HepG2 (cell line): ENCODE measurements around the gene TTC29. TPM values are rescaled to one million over a fixed set of nuclear protein-coding genes. Genes with fewer than 3 reads are reported as not detected.

ENCODE experiments used
- ATAC-seq: fragments of 200-7000 bp; cut with Tn5 transposase; 3 replicates; pipeline ENCODE4 v1.9.1; 2020; ENCODE audit warnings: mild to moderate bottlenecking, moderate library complexity
- BruUV-seq: library from RNA; stranded (reverse); fragments of 400-500 nt; replicated peaks from 2 replicates; lab custom pipeline; 2021; lab: Mats Ljungman, UMichigan
- CTCF ChIA-PET: fragments of 300-600 bp; formaldehyde crosslinking; extraction: SDS; loops from one replicate; lab custom pipeline; 2021; ENCODE audit warnings: low total read pairs, inconsistent platforms, low intra/inter-chr PET ratio; lab: Yijun Ruan, JAX
- POLR2A ChIA-PET: fragments of 350-600 bp; sonication (Branson Sonifier 250); formaldehyde crosslinking; loops from one replicate; lab custom pipeline; 2020; ENCODE audit warnings: antibody characterized with exemption, inconsistent platforms; lab: Yijun Ruan, JAX
- DNase-seq: peaks from one replicate; pipeline ENCODE4 v3.0.0-alpha.2; 2015; ENCODE audit warnings: low spot score
- FAIRE-seq: peaks from 3 replicates; lab custom pipeline; 2011; peaks lifted over from hg19 to GRCh38; lab: Jason Lieb, UNC
- H2AFZ ChIP-seq: one replicate; pipeline ENCODE4 v1.6.1; 2011; ENCODE audit warnings: low read length, inconsistent platforms
- H3K27ac ChIP-seq: fragments of 300-600 bp; 3 replicates; pipeline ENCODE4 v1.8.0; 2011; ENCODE audit warnings: mixed run types, mild to moderate bottlenecking, mixed read lengths, low read length, inconsistent platforms; ENCODE audit not compliant: insufficient read depth; ENCODE audit errors: extremely low read length
- H3K27me3 ChIP-seq, 2 experiments: fragments of 200-600 bp in 1 of 2; 2 replicates in 1 of 2; 3 replicates in 1 of 2; pipeline versions ENCODE4 v1.6.0 to v1.8.0; 2011; ENCODE audit warnings: low read length in 2 of 2, mild to moderate bottlenecking in 2 of 2, moderate library complexity in 2 of 2, inconsistent platforms in 1 of 2; ENCODE audit not compliant: insufficient read depth in 2 of 2, control insufficient read depth in 1 of 2
- H3K36me3 ChIP-seq, 2 experiments: fragments of 200-600 bp in 1 of 2; replicated peaks in 1 of 2; 2 replicates in 1 of 2; 3 replicates in 1 of 2; pipeline versions ENCODE4 v1.5.1 to v1.8.0; 2011; ENCODE audit warnings: low read length in 2 of 2, inconsistent platforms in 1 of 2; ENCODE audit not compliant: insufficient read depth in 2 of 2, control insufficient read depth in 1 of 2
- H3K4me1 ChIP-seq: 2 replicates; pipeline ENCODE4 v1.5.1; 2012; ENCODE audit warnings: low read length, inconsistent platforms; ENCODE audit not compliant: insufficient read depth
- H3K4me2 ChIP-seq: 2 replicates; pipeline ENCODE4 v1.6.0; 2011; ENCODE audit warnings: low read depth, low read length, inconsistent platforms
- H3K4me3 ChIP-seq, 3 experiments: fragments of 200-600 bp in 1 of 3; sonication (generic), shearing (Covaris generic) in 1 of 3; replicated peaks in 1 of 3; 2 replicates each; pipeline ENCODE4 v1.5.1; 2011 to 2016; ENCODE audit warnings: low read length in 3 of 3, inconsistent platforms in 2 of 3, low read depth in 2 of 3, mild to moderate bottlenecking in 2 of 3, control low read depth in 1 of 3, mixed read lengths in 1 of 3; ENCODE audit not compliant: insufficient read depth in 1 of 3
- H3K79me2 ChIP-seq: one replicate; pipeline ENCODE4 v1.6.1; 2011; ENCODE audit warnings: low read length, inconsistent platforms; ENCODE audit not compliant: insufficient read depth
- H3K9ac ChIP-seq: 2 replicates; pipeline ENCODE4 v1.6.0; 2011; ENCODE audit warnings: mild to moderate bottlenecking, low read depth, low read length, inconsistent platforms; ENCODE audit not compliant: insufficient read depth
- H3K9me3 ChIP-seq: 2 replicates; pipeline ENCODE4 v1.5.1; 2012; ENCODE audit warnings: mild to moderate bottlenecking, low read length
- H4K20me1 ChIP-seq: 2 replicates; pipeline ENCODE4 v1.6.0; 2011; ENCODE audit warnings: inconsistent platforms, mild to moderate bottlenecking, low read length, moderate library complexity; ENCODE audit not compliant: insufficient read depth
- BCLAF1 ChIP-seq: fragments of 450-650 bp; IDR thresholded peaks from 2 replicates; pipeline ENCODE4 v1.6.1; 2017; ENCODE audit warnings: mild to moderate bottlenecking
- CEBPB ChIP-seq: IDR thresholded peaks from 2 replicates; pipeline ENCODE4 v1.6.1; 2011; ENCODE audit warnings: low read depth, low read length, improper control_type of control experiment, borderline replicate concordance
- CSRNP2 ChIP-seq: sonication (generic); formaldehyde crosslinking; conservative IDR thresholded peaks from 2 replicates; pipeline ENCODE4 v1.8.0; 2022; ENCODE audit warnings: low read depth, missing genetic modification reagents
- SPEN ChIP-seq: sonication (generic); formaldehyde crosslinking; IDR thresholded peaks from 2 replicates; pipeline ENCODE4 v1.5.1; 2020; ENCODE audit warnings: low read depth, mild to moderate bottlenecking, missing genetic modification reagents
- TARDBP ChIP-seq: sonication (generic); formaldehyde crosslinking; IDR thresholded peaks from 2 replicates; pipeline ENCODE4 v1.8.0; 2022; ENCODE audit warnings: mild to moderate bottlenecking, missing genetic modification reagents
- TSC22D2 ChIP-seq: sonication (generic); formaldehyde crosslinking; IDR thresholded peaks from 2 replicates; pipeline ENCODE4 v1.5.1; 2020; ENCODE audit warnings: missing genetic modification reagents, mild to moderate bottlenecking, borderline replicate concordance
- YEATS2 ChIP-seq: sonication (generic); formaldehyde crosslinking; IDR thresholded peaks from 2 replicates; pipeline ENCODE4 v1.4.0; 2020; ENCODE audit warnings: missing genetic modification reagents, borderline replicate concordance
- YEATS4 ChIP-seq: sonication (generic); formaldehyde crosslinking; IDR thresholded peaks from 2 replicates; pipeline ENCODE4 v1.4.0; 2020; ENCODE audit warnings: missing genetic modification reagents, borderline replicate concordance
- ZFY ChIP-seq: sonication (generic); formaldehyde crosslinking; IDR thresholded peaks from 2 replicates; pipeline ENCODE4 v1.4.0; 2020; ENCODE audit warnings: missing genetic modification reagents
- ZNF33B ChIP-seq: sonication (generic); formaldehyde crosslinking; IDR thresholded peaks from 2 replicates; pipeline ENCODE4 v1.5.1; 2020; ENCODE audit warnings: mild to moderate bottlenecking, missing genetic modification reagents
- ZNF382 ChIP-seq: sonication (generic); formaldehyde crosslinking; IDR thresholded peaks from 2 replicates; pipeline ENCODE4 v1.5.0; 2020; ENCODE audit warnings: missing genetic modification reagents, mild to moderate bottlenecking, borderline replicate concordance
- ZNF580 ChIP-seq: IDR thresholded peaks from 2 replicates; pipeline ENCODE4 v1.6.1; 2016; ENCODE audit warnings: low read depth, borderline replicate concordance
- ZNF644 ChIP-seq: IDR thresholded peaks from 2 replicates; pipeline ENCODE4 v1.6.1; 2016; ENCODE audit warnings: low read depth
- ZSCAN22 ChIP-seq: sonication (generic); formaldehyde crosslinking; IDR thresholded peaks from 2 replicates; pipeline ENCODE4 v1.4.0; 2020; ENCODE audit warnings: mild to moderate bottlenecking, missing genetic modification reagents
- WGBS: methylation state at CpG from one replicate; pipeline ENCODE4 v1.1.6; 2017; ENCODE audit warnings: low lambda C conversion rate; 5-methylcytosine and 5-hydroxymethylcytosine counted together
- in situ Hi-C: cut with HindIII; loops from 2 replicates; pipeline ENCODE4 v1.10.0; 2017; ENCODE audit warnings: low pct_unique_long_range_greater_than_20kb; ENCODE audit not compliant: extremely low pct_ligation_motif_present
- intact Hi-C: fragments of 100-400 bp; cut with micrococcal nuclease; formaldehyde crosslinking; loops from one replicate; pipeline ENCODE4 v1.10.0; 2022; ENCODE audit not compliant: unreplicated experiment
- polyA plus RNA-seq, 8 experiments: library from polyadenylated mRNA; depleted of rRNA in 3 of 8; stranded (reverse) in 7 of 8; unstranded in 1 of 8; fragments of >200 nt; fragmentation: Illumina TruSeq in 4 of 8; extraction: Trizol in 4 of 8; gene quantifications; 2 replicates each; pipeline versions ENCODE4 v1.2.1 to v1.2.3, GENCODE V29; 2011 to 2016; ENCODE audit warnings: low read depth in 4 of 8, missing spikeins in 1 of 8, mixed read lengths in 1 of 8; ENCODE audit not compliant: insufficient read depth in 1 of 8
- total RNA-seq, 5 experiments: library from RNA; depleted of rRNA; stranded (reverse); fragments of >200 nt; fragmentation: Illumina TruSeq; extraction: Trizol; gene quantifications; 2 replicates each; pipeline ENCODE4 v1.2.3, GENCODE V29; 2016; ENCODE audit warnings: low read depth in 1 of 5
- TF ChIP-seq, protein P1 (sequence below): sonication (generic); formaldehyde crosslinking; IDR thresholded peaks from 2 replicates; pipeline ENCODE4 v1.4.0; 2020; ENCODE audit warnings: missing genetic modification reagents; ENCODE audit errors: not compliant biosample characterization

The TTC29 gene
- total and polyA plus RNA-seq, 2 of the 13 experiments (the other 11 are each of a cell fraction or from before 2014, with no cell fraction given) = not detected

DNA sequence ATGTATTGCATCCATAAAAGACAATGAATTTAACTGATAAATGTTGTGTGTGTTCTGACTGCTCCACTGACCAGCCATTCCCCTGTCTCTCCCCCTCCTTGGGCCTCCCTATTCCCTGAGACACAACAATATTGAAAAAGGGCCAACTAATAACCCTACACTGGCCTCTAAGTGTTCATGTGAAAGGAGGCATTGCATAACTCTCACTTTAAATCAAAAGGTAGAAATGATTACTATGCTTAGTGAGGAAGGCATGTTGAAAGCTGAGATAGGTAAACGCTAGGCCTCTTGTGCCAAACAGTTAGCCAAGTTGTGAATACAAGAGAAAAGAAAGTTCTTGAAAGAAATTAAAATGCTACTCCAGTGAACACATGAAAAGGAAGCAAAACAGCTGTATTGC is 154.2 kb downstream of the TTC29 start:
- no peak for FAIRE-seq
- H3K4me1 ChIP-seq = no peaks in the 10 kb centered on the region
- no TSS peak for BruUV-seq
- H3K4me3 ChIP-seq = no peak overlapping the region
- TF ChIP-seq TARDBP (CRISPR knock-in tag) (no peak), BCLAF1 (no peak), YEATS2 (CRISPR knock-in tag) (no peak), ZSCAN22 (CRISPR knock-in tag) (no peak), ZNF382 (CRISPR knock-in tag) (no peak), CSRNP2 (CRISPR knock-in tag) (no peak), YEATS4 (CRISPR knock-in tag) (no peak), ZNF580 (CRISPR knock-in tag) (no peak), ZFY (CRISPR knock-in tag) (no peak), ZNF644 (CRISPR knock-in tag) (no peak), ZNF33B (CRISPR knock-in tag) (no peak), TSC22D2 (CRISPR knock-in tag) (no peak), SPEN (no peak), CEBPB (no peak)
- TF ChIP-seq, protein P1, sequence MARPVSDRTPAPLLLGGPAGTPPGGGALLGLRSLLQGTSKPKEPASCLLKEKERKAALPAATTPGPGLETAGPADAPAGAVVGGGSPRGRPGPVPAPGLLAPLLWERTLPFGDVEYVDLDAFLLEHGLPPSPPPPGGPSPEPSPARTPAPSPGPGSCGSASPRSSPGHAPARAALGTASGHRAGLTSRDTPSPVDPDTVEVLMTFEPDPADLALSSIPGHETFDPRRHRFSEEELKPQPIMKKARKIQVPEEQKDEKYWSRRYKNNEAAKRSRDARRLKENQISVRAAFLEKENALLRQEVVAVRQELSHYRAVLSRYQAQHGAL = no peak
- TF ChIP-seq, all 625 proteins: peak for 0
- DNase-seq (no peak), ATAC-seq (no peak)
- in situ Hi-C loops = no loop called here
- intact Hi-C loops = no loop called here
- no peak overlapping the region for H2AFZ ChIP-seq
- WGBS = 0% methylated on average over 1 of the region's 1 CpG
- H3K79me2 ChIP-seq = no peaks in the 10 kb centered on the region
- H4K20me1 ChIP-seq = no peaks in the 10 kb centered on the region
- ChIA-PET POLR2A (no interaction called here), CTCF (no interaction called here)
- H3K36me3 ChIP-seq = no peaks in the 10 kb centered on the region
- no peaks in the 10 kb centered on the region for H3K9me3 ChIP-seq
- no peaks in the 10 kb centered on the region for H3K27me3 ChIP-seq
- H3K4me2 ChIP-seq = no peak overlapping the region
- H3K27ac ChIP-seq = no peak overlapping the region
- no peak overlapping the region for H3K9ac ChIP-seq
